Measurements from ENCODE around the gene ERRFI1. TPM values are rescaled to one million over a fixed set of nuclear protein-coding genes. Genes with fewer than 3 reads are reported as not detected.

The ERRFI1 gene
- total RNA-seq, 1 donor from 2014 or later, result 92.8 TPM

DNA sequence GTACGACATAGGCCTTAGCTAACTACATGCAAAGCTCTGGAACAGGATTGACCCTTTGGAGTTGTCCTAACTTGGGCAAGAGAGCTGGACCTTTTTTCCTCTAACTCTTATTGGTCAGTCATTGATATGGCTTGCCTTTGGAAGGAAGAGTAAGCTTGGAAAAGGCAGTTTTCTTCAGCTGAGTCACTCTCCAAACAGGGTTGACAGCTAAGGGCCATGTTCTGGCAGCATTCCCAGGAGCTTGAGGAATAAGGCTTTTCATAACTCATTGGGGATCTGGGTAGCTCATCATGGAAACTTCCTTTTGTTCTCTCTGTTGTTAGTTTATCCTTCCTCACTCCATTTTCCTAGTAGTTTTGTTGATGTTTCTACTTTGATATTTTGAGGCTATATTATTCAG lies 14.5 kb upstream of the ERRFI1 start:
- H3K27me3 ChIP-seq, result no peaks in the 10 kb centered on the region
- intact Hi-C loops (cut with DNase I), result no loop called here
- H3K36me3 ChIP-seq, result no peaks in the 10 kb centered on the region
- H3K9me3 ChIP-seq, result no peaks in the 10 kb centered on the region
- no peak overlapping the region for H3K27ac ChIP-seq
- TF ChIP-seq, protein P1, sequence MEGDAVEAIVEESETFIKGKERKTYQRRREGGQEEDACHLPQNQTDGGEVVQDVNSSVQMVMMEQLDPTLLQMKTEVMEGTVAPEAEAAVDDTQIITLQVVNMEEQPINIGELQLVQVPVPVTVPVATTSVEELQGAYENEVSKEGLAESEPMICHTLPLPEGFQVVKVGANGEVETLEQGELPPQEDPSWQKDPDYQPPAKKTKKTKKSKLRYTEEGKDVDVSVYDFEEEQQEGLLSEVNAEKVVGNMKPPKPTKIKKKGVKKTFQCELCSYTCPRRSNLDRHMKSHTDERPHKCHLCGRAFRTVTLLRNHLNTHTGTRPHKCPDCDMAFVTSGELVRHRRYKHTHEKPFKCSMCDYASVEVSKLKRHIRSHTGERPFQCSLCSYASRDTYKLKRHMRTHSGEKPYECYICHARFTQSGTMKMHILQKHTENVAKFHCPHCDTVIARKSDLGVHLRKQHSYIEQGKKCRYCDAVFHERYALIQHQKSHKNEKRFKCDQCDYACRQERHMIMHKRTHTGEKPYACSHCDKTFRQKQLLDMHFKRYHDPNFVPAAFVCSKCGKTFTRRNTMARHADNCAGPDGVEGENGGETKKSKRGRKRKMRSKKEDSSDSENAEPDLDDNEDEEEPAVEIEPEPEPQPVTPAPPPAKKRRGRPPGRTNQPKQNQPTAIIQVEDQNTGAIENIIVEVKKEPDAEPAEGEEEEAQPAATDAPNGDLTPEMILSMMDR (IDR thresholded peaks at IDR 0.05), result no peak
- H3K4me1 ChIP-seq, result no peaks in the 10 kb centered on the region
- no peak for DNase-seq
- no peak overlapping the region for H3K4me3 ChIP-seq
- ATAC-seq, result peak; percentile 79

DNA sequence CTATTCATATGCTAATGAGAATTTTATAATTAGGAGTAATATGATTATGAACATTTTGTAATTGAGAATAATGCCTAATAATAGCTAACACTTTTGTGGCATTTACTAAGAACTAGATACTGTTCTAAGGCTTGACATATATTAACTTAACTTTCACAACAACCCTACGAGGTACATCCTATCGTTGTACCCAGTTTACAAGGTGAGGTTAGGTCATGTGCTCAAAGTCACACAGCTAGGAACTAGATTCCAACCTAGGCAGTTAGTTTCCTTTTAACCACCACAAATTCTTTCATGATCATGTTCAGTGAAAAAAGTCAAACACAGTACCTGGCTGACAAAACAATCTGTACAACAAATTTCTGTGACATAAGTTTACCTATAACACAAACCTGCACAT lies 13.0 kb upstream of the ERRFI1 start:
- DNase-seq, result no peak
- intact Hi-C loops (cut with DNase I), result loop anchor here (10.0 kb wide), 1 partner anchor 196 kb away; no protein-coding TSS in a partner anchor
- H3K4me1 ChIP-seq, result no peaks in the 10 kb centered on the region
- no peaks in the 10 kb centered on the region for H3K9me3 ChIP-seq
- H3K27me3 ChIP-seq, result no peaks in the 10 kb centered on the region
- H3K27ac ChIP-seq, result no peak overlapping the region
- no peak for ATAC-seq
- TF ChIP-seq, protein P1 (IDR thresholded peaks at IDR 0.05), result no peak
- no peak overlapping the region for H3K4me3 ChIP-seq
- no peaks in the 10 kb centered on the region for H3K36me3 ChIP-seq

DNA sequence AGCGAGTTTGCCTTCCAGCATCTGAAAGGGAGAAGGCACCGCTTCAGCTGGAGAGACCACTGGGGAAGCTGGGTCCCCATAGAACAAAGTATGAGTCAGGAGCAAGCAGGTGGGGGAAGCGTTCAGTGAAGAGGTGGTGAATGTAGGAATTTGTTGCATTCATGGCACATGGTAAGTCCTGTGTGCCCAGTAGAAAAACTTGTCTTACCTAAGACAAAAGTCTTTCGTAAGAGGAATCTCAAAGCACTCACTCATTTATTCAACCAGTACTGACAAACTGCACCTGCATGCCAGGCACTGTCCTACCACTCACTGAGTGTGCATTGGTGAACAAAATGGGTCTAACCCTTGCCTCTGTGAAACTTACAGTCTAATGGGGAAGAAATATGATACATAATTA lies 9.2 kb upstream of the ERRFI1 start:
- Histone ChIP-seq H3K27ac (no peak overlapping the region), H3K4me1 (peaks cover 11% of the 10 kb centered on the region), H3K9me3 (no peaks in the 10 kb centered on the region), H3K36me3 (no peaks in the 10 kb centered on the region), H3K4me3 (no peak overlapping the region), H3K27me3 (no peaks in the 10 kb centered on the region)
- intact Hi-C loops (cut with DNase I), result loop anchor here (10.0 kb wide), 1 partner anchor 200 kb away; no protein-coding TSS in a partner anchor
- ATAC-seq, result no peak
- no peak for DNase-seq
- TF ChIP-seq, protein P1 (IDR thresholded peaks at IDR 0.05), result no peak

DNA sequence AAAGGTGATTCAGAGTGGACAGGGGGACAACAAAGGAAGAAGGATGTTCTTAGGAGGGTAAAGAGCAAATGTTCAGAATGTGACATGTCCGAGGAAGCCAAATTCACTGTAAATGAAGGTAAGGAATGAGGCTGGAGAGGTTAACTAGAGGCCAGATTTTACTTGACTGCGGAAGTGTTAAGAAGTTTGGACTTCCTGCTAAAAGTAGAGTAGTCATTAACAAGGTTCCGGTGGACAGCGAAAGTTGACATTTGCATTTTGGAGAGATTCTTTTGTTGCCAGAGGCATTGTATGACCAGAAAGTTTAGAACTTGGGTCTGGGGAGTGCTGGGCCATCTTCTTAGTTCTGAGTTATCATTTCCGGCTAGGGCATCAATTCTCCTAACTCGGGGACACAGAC lies 7.2 kb upstream of the ERRFI1 start:
- ATAC-seq, result no peak
- intact Hi-C loops (cut with DNase I), result loop anchor here (10.0 kb wide), 1 partner anchor 201 kb away; no protein-coding TSS in a partner anchor
- DNase-seq, result no peak
- Histone ChIP-seq H3K36me3 (no peaks in the 10 kb centered on the region), H3K4me3 (no peak overlapping the region), H3K27me3 (no peaks in the 10 kb centered on the region), H3K27ac (no peak overlapping the region), H3K9me3 (no peaks in the 10 kb centered on the region), H3K4me1 (peaks cover 15% of the 10 kb centered on the region)
- TF ChIP-seq, protein P1 (IDR thresholded peaks at IDR 0.05), result no peak

DNA sequence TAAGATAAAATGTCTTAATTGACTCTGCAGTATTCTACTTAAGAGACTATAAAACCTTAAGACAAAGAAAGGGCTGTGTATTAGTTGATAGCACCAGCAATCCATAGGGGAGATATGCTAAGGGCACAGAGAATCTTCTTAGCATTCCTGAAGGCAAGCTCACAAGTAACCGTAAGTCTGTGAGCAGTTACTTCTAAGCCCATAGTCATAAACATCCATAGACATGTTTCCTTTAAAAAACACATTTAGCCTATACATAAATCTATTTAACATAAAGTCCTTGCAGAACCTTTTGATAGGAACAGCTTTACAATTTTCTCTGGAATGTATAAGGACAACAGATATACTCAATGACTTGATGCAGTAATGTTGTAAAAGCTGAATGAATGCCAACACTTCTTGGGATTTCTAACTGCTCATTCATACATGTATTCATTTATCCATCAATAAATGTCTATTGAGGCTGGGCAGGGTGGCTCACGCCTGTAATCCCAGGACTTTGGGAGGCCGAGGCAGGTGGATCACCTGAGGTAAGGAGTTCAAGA lies 6.3 kb upstream of the ERRFI1 start:
- H3K27ac ChIP-seq, result no peak overlapping the region
- H3K9me3 ChIP-seq, result no peaks in the 10 kb centered on the region
- no peak for DNase-seq
- no peak overlapping the region for H3K4me3 ChIP-seq
- TF ChIP-seq, protein P1 (IDR thresholded peaks at IDR 0.05), result no peak
- no peaks in the 10 kb centered on the region for H3K27me3 ChIP-seq
- peaks cover 21% of the 10 kb centered on the region for H3K4me1 ChIP-seq
- intact Hi-C loops (cut with DNase I), result loop anchor here (10.0 kb wide), 1 partner anchor 202 kb away; no protein-coding TSS in a partner anchor
- no peaks in the 10 kb centered on the region for H3K36me3 ChIP-seq
- no peak for ATAC-seq
